Smooth muscle cell (in vitro differentiated cells): ENCODE data around the gene CARD8. TPM values are rescaled to one million over a fixed set of nuclear protein-coding genes. Genes with fewer than 3 reads are reported as not detected.

ENCODE experiments used
- DNase-seq: peaks from one replicate; lab custom pipeline; 2025; ENCODE audit not compliant: unreplicated experiment; lab: John Stamatoyannopoulos, UW
- H2AFZ ChIP-seq: fragments of 200-600 bp; sonication (generic); 2 replicates; pipeline ENCODE4 v1.6.0; 2016; ENCODE audit warnings: antibody characterized with exemption, low read depth, mild to moderate bottlenecking
- H3F3A ChIP-seq: fragments of 200-600 bp; sonication (generic); 2 replicates; pipeline ENCODE4 v1.6.0; 2017; ENCODE audit warnings: antibody characterized with exemption, low read depth
- H3K27ac ChIP-seq: fragments of 200-600 bp; sonication (generic); 2 replicates; pipeline ENCODE4 v1.5.1; 2016; ENCODE audit warnings: low read depth, mild to moderate bottlenecking
- H3K27me3 ChIP-seq: fragments of 200-600 bp; sonication (generic); 2 replicates; pipeline ENCODE4 v1.6.1; 2016; ENCODE audit warnings: low read depth, mild to moderate bottlenecking
- H3K36me3 ChIP-seq: fragments of 200-600 bp; sonication (generic); 2 replicates; pipeline ENCODE4 v1.5.1; 2016; ENCODE audit warnings: low read depth
- H3K4me1 ChIP-seq: fragments of 200-600 bp; sonication (generic); 2 replicates; pipeline ENCODE4 v1.5.1; 2016; ENCODE audit warnings: low read depth
- H3K4me2 ChIP-seq: fragments of 200-600 bp; sonication (generic); 2 replicates; pipeline ENCODE4 v1.6.0; 2016; ENCODE audit warnings: mild to moderate bottlenecking
- H3K4me3 ChIP-seq: fragments of 200-600 bp; sonication (generic); 2 replicates; pipeline ENCODE4 v1.5.1; 2016; ENCODE audit warnings: mild to moderate bottlenecking
- H3K79me2 ChIP-seq: fragments of 200-600 bp; sonication (generic); 2 replicates; pipeline ENCODE4 v1.6.0; 2016; ENCODE audit warnings: low read depth, mild to moderate bottlenecking
- H3K9ac ChIP-seq: fragments of 200-600 bp; sonication (generic); 2 replicates; pipeline ENCODE4 v1.6.0; 2016; ENCODE audit warnings: low read depth
- H3K9me3 ChIP-seq: fragments of 200-600 bp; sonication (generic); replicated peaks from 2 replicates; pipeline ENCODE4 v1.5.1; 2016; ENCODE audit warnings: low read depth
- H4K20me1 ChIP-seq: fragments of 200-600 bp; sonication (generic); 2 replicates; pipeline ENCODE4 v1.6.0; 2016; ENCODE audit warnings: low read depth
- CTCF ChIP-seq: fragments of 200-600 bp; sonication (generic); IDR thresholded peaks from 2 replicates; pipeline ENCODE4 v1.5.1; 2017; ENCODE audit warnings: borderline replicate concordance, mild to moderate bottlenecking, antibody characterized with exemption; ENCODE audit not compliant: insufficient read depth, poor library complexity, severe bottlenecking
- WGBS: methylation state at CpG from one replicate; pipeline ENCODE4 v1.1.7; 2016; ENCODE audit warnings: low lambda C conversion rate; 5-methylcytosine and 5-hydroxymethylcytosine counted together
- polyA plus RNA-seq: library from polyadenylated mRNA; unstranded; fragments of >200 nt; fragmentation: Nextera tagmentation; extraction: Ambion mirVana; gene quantifications from 2 replicates; pipeline ENCODE4 v1.2.1, GENCODE V29; 2016
- total RNA-seq: library from RNA; depleted of rRNA; stranded (reverse); fragments of >200 nt; gene quantifications from 2 replicates; pipeline ENCODE4 v1.2.3, GENCODE V29; 2014

The CARD8 gene
- total and polyA plus RNA-seq, 2 experiments from 2014 or later, result 9.0 to 17.7 TPM

DNA sequence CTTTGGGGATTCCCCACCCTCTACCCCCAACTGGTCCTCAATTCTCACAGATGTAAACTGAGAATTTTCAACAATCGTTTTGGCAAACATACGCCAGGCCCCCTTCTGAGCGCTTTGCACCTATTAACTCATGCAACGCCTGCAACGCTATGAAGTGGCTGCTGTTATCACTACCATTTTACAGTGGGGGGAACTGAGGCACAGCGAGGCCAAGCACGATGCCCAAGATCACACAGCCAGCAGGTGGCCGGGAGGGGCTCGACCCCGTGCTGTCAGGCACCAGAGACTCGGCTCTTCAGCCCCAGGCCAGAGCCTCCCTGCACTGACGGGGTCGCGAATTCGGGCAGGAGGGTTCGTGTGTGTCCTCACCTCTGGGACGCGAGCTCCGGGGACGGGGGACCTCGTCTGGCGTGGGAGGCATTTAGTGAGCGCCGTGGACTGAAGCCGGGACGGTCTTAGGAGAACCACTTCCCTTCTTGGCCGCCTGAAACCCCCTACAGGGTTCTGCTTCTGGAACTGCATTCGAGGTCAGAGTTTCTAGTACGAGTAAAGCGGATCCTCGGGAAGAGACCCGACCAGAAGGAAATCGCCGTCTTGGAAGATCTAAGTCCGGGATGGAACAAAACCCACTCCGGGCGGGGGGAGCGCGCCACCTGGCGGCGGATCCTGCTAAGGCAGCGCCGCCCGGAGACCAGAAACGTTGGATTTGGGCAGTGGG, 35.2 kb upstream of the CARD8 start:
- Histone ChIP-seq H3K4me2 (peak overlapping the region; percentile 95), H2AFZ (peak overlapping the region; percentile 96), H3K27ac (no peak overlapping the region), H3K4me1 (no peaks in the 10 kb centered on the region), H4K20me1 (no peaks in the 10 kb centered on the region), H3F3A (no peaks in the 10 kb centered on the region), H3K27me3 (no peaks in the 10 kb centered on the region), H3K4me3 (peak overlapping the region; percentile 56), H3K9ac (no peak overlapping the region), H3K79me2 (no peaks in the 10 kb centered on the region), H3K9me3 (no peaks in the 10 kb centered on the region), H3K36me3 (no peaks in the 10 kb centered on the region)
- under 1% methylated on average over 45 of the region's 45 CpGs for WGBS
- TF ChIP-seq CTCF, result peak; percentile 98
- DNase-seq, result peak; percentile 55

DNA sequence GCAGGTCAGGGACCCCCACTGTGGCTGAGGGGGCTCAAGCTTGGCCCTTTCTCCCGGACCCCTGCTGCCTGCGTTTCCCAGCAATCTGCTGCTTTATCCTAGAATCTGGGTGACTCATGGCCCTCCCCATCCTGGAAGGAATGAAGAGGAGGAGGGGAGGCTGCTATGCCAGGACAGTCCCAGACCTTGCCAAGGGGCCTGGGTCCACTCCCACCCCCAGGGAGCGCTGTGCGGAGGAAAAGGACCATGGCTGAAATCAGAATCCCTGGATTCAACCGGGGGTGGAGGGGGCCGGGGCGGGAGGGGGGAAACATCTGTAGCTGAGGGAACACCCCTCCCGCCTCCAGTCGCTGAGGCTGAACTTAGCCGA, 34.7 kb upstream of the CARD8 start:
- 1% methylated on average over 5 of the region's 10 CpGs for WGBS
- Histone ChIP-seq H2AFZ (peak overlapping the region; percentile 96), H3F3A (no peaks in the 10 kb centered on the region), H3K4me3 (peak overlapping the region; percentile 56), H3K9ac (no peak overlapping the region), H3K79me2 (no peaks in the 10 kb centered on the region), H3K4me2 (peak overlapping the region; percentile 95), H3K36me3 (no peaks in the 10 kb centered on the region), H3K9me3 (no peaks in the 10 kb centered on the region), H3K4me1 (no peaks in the 10 kb centered on the region), H4K20me1 (no peaks in the 10 kb centered on the region), H3K27me3 (no peaks in the 10 kb centered on the region), H3K27ac (no peak overlapping the region)
- peak; percentile 22 for DNase-seq
- TF ChIP-seq CTCF, result peak; percentile 26

GRCh38 chr19:48287748-48288147, 32.0 kb upstream of the CARD8 start:
- H3K9me3 ChIP-seq, result no peaks in the 10 kb centered on the region
- WGBS, result 94% methylated on average over 3 of the region's 3 CpGs
- H2AFZ ChIP-seq, result no peak overlapping the region
- no peak overlapping the region for H3K27ac ChIP-seq
- no peak overlapping the region for H3K4me3 ChIP-seq
- H4K20me1 ChIP-seq, result no peaks in the 10 kb centered on the region
- DNase-seq, result no peak
- no peaks in the 10 kb centered on the region for H3K4me1 ChIP-seq
- no peaks in the 10 kb centered on the region for H3K27me3 ChIP-seq
- no peak for TF ChIP-seq CTCF
- no peaks in the 10 kb centered on the region for H3K36me3 ChIP-seq
- H3K4me2 ChIP-seq, result no peak overlapping the region
- no peak overlapping the region for H3K9ac ChIP-seq
- no peaks in the 10 kb centered on the region for H3F3A ChIP-seq
- H3K79me2 ChIP-seq, result no peaks in the 10 kb centered on the region

DNA sequence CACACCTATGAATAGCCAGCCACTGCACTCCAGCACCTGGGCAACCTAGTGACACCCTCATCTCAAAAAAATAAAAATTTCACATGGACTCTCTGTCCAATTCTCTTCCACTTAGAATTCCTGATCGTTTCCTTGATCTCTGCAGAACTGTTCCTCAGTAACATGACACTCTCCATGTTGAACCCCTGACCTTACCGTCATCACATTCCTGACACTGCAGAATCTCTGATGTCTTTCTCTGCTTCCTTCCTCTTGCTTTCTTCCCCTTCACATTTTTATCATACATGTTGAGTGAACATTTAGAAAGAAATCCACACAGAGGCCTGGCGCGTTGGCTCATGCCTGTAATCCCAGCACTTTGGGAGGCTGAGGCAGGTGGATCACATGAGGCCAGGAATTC, 29.2 kb upstream of the CARD8 start:
- WGBS, result 95% methylated on average over 4 of the region's 4 CpGs
- no peak overlapping the region for H3K27ac ChIP-seq

More for the DNA sequence above, 29.2 kb upstream of the CARD8 start:
- no peak for TF ChIP-seq CTCF
- DNase-seq, result no peak
- Histone ChIP-seq H3K9ac (no peak overlapping the region), H2AFZ (no peak overlapping the region), H3K36me3 (no peaks in the 10 kb centered on the region), H3K4me1 (no peaks in the 10 kb centered on the region), H3K4me3 (no peak overlapping the region), H3K4me2 (no peak overlapping the region), H3K9me3 (no peaks in the 10 kb centered on the region), H3K27me3 (no peaks in the 10 kb centered on the region), H3K79me2 (no peaks in the 10 kb centered on the region), H4K20me1 (no peaks in the 10 kb centered on the region), H3F3A (no peaks in the 10 kb centered on the region)
